Kidney (tissue), 14 donors: ENCODE data around the gene RNF126. TPM values are rescaled to one million over a fixed set of nuclear protein-coding genes. Genes with fewer than 3 reads are reported as not detected.
A peak's percentile ranks its signal among the peaks of the same experiment; 100 is the strongest.

Experiments used
- DNase-seq, 5 donors: peaks; one replicate each; pipeline ENCODE4 v3.0.0-alpha.2; 2013 to 2020
- FAIRE-seq: peaks from 2 replicates; lab custom pipeline; 2012; peaks lifted over from hg19 to GRCh38; lab: Jason Lieb, UNC
- H3K27ac ChIP-seq, 2 donors: one replicate each; pipeline ENCODE4 v1.7.0; 2013; ENCODE audit warnings: low read depth in 2 of 2, low read length in 2 of 2, inconsistent platforms in 1 of 2
- H3K27me3 ChIP-seq: one replicate; pipeline ENCODE4 v1.7.1; 2013; ENCODE audit warnings: low read length, inconsistent platforms; ENCODE audit not compliant: control insufficient read depth, insufficient read depth
- H3K36me3 ChIP-seq, 3 donors: one replicate each; pipeline versions ENCODE4 v1.7.0 to v1.7.1; 2013; ENCODE audit warnings: low read length in 3 of 3, control low read depth in 1 of 3, inconsistent platforms in 1 of 3; ENCODE audit not compliant: insufficient read depth in 3 of 3, control insufficient read depth in 2 of 3
- H3K4me1 ChIP-seq, 3 donors: one replicate each; pipeline versions ENCODE4 v1.7.0 to v1.7.1; 2013; ENCODE audit warnings: low read length in 3 of 3, inconsistent platforms in 1 of 3, low read depth in 1 of 3; ENCODE audit not compliant: control insufficient read depth in 2 of 3, insufficient read depth in 2 of 3
- H3K4me3 ChIP-seq, 3 donors: one replicate each; pipeline versions ENCODE4 v1.7.0 to v1.8.1; 2013; ENCODE audit warnings: low read length in 3 of 3, control low read depth in 1 of 3, inconsistent platforms in 1 of 3
- H3K9ac ChIP-seq, 3 donors: one replicate each; pipeline versions ENCODE4 v1.7.0 to v1.7.1; 2013; ENCODE audit warnings: low read length in 3 of 3, control low read depth in 1 of 3, inconsistent platforms in 1 of 3
- H3K9me3 ChIP-seq, 3 donors: one replicate each; pipeline versions ENCODE4 v1.7.0 to v1.7.1; 2013; ENCODE audit warnings: low read length in 3 of 3, control low read depth in 1 of 3, inconsistent platforms in 1 of 3; ENCODE audit not compliant: control insufficient read depth in 2 of 3, insufficient read depth in 1 of 3
- CTCF ChIP-seq: IDR thresholded peaks from 3 replicates; pipeline ENCODE4 v1.5.1; 2012; ENCODE audit warnings: mild to moderate bottlenecking, moderate library complexity, borderline replicate concordance; ENCODE audit not compliant: insufficient read depth; ENCODE audit errors: extremely low read depth
- intact Hi-C: fragments of 100-400 bp; cut with DNase I; formaldehyde crosslinking; loops from one replicate; pipeline ENCODE4 v1.11.1; 2022
- polyA plus RNA-seq: library from polyadenylated mRNA; stranded (reverse); fragments of 350-450 nt; fragmentation: Illumina TruSeq; extraction: RNeasy Lipid Tissue Mini Kit (QIAGEN cat#74804); gene quantifications from one replicate; pipeline ENCODE4 v1.2.3, GENCODE V29; 2014; ENCODE audit warnings: low read depth, low replicate concordance; ENCODE audit not compliant: insufficient read depth
- total RNA-seq: library from RNA; stranded (reverse); fragmentation: NEBNext Ultra II Directional; extraction: Animal tissue kit (Norgen Biotek cat#: 25700); gene quantifications from one replicate; pipeline ENCODE4 v1.2.1, GENCODE V29; 2021
- donor health status: control.
- donor health status: control.
- donor health status: control.
- donor health status: control.
- donor health status: control.
- donor health status: DM: yes; HTN: yes; CAD: no.
- donor health status: Normal renal cell carcinoma (clear cell type).

RNF126 gene
- total and polyA plus RNA-seq, 2 donors from 2014 or later = 33.3 to 38.0 TPM

DNA sequence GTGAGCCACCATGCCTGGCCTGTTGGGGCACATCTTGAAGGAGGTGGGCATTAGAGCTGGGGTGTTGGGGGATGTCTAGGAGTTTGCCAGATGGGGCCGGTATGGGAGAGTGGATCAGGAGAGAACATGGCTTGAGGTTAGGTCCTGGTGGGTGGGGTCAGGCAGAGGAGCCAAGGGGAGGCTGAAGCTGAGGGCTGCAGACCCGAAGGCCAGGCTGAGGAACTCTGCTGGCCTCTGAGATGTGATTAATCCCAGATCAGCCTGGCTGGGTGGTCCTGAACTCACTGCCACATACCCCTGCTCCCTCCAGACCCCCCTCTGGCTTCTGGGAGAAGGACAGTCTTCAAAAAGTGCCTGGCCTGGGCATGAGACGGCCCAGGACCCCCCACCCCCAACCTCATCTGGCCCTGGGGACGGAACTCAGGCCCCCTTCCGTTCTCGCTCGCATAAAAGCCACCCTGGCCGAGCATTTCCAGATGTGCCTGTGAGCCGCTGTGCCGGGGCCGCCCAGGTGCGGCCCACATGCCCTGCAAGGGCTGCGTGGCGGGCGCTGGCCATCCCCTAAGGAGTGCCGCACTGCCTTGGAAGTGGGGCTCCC lies 15.9 kb upstream of the RNF126 start:
- Histone ChIP-seq H3K9me3 (no peaks in the 10 kb centered on the region), H3K4me1 (peaks cover 0 to 19% (median 0%) of the 10 kb centered on the region in 3 donors), H3K27ac (peak overlapping the region in 1 of 2 donors; percentile 71), H3K4me3 (peak overlapping the region in 1 of 3 donors; percentile 61), H3K9ac (peak overlapping the region in 1 of 3 donors; percentile 55), H3K27me3 (no peaks in the 10 kb centered on the region), H3K36me3 (no peaks in the 10 kb centered on the region)
- TF ChIP-seq CTCF = no peak
- FAIRE-seq (no peak), DNase-seq (peak in 2 of 5 donors; percentile 70 to 77)
- intact Hi-C loops = no loop called here

DNA sequence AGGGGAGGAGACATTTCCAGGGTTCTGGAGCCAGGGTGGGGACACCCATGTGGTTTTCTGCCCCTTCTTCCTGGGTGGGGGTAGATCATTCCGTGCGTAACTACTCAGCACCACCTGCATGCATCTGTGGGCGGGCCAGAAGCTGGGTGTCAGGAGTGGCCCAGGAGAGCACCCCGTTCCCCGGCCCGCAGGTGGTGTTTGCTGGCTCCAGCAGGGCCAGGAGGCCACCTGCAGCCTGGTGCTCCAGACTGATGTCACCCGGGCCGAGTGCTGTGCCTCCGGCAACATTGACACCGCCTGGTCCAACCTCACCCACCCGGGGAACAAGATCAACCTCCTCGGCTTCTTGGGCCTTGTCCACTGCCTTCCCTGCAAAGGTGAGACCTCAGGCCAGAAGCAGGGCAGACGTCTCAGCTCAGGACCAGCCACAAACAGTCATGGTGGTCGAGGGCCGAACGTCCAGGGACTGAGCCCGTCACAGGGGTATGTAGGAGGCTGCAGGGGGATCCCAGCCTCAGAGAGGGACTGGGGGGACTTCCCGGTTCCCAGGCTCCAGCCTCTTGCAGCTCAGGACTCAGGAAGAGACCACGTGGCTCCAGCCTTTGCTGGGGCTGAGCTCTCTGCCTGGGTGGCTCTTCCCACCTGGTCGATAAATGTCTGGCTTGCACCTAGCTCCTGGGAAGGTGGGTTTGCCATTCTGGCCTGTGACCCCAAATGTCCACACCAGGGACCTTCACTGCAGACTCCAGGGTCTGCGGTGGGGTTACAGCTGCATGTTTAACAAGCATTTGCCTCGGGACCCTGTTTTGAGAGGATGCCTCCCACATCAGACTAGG lies 14.8 kb upstream of the RNF126 start:
- Histone ChIP-seq H3K4me3 (no peak overlapping the region), H3K9me3 (no peaks in the 10 kb centered on the region), H3K9ac (no peak overlapping the region), H3K36me3 (no peaks in the 10 kb centered on the region), H3K4me1 (peaks cover 0 to 19% (median 0%) of the 10 kb centered on the region in 3 donors), H3K27me3 (no peaks in the 10 kb centered on the region), H3K27ac (peak overlapping the region; percentile 63 to 67)
- TF ChIP-seq CTCF = no peak
- intact Hi-C loops = no loop called here
- FAIRE-seq = no peak
- DNase-seq = peak in 2 of 5 donors; percentile 69 to 83

GRCh38 chr19:677201-677600 lies 14.2 kb upstream of the RNF126 start:
- H3K9ac ChIP-seq = no peak overlapping the region
- no peak for TF ChIP-seq CTCF

More at GRCh38 chr19:677201-677600, 14.2 kb upstream of the RNF126 start:
- Histone ChIP-seq H3K27me3 (no peaks in the 10 kb centered on the region), H3K4me3 (peak overlapping the region in 1 of 3 donors; percentile 66), H3K36me3 (no peaks in the 10 kb centered on the region), H3K27ac (peak overlapping the region; percentile 67 to 71), H3K9me3 (no peaks in the 10 kb centered on the region), H3K4me1 (peaks cover 0 to 19% (median 0%) of the 10 kb centered on the region in 3 donors)
- peak in 3 of 5 donors; percentile 76 to 94 (median 77) for DNase-seq
- FAIRE-seq = no peak
- intact Hi-C loops = no loop called here
